ENCODE data around the gene KCNK10. TPM values are rescaled to one million over a fixed set of nuclear protein-coding genes. Genes with fewer than 3 reads are reported as not detected.

Gene KCNK10
- total and polyA plus RNA-seq, 2 experiments from 2014 or later: 1.6 to 1.7 TPM

DNA sequence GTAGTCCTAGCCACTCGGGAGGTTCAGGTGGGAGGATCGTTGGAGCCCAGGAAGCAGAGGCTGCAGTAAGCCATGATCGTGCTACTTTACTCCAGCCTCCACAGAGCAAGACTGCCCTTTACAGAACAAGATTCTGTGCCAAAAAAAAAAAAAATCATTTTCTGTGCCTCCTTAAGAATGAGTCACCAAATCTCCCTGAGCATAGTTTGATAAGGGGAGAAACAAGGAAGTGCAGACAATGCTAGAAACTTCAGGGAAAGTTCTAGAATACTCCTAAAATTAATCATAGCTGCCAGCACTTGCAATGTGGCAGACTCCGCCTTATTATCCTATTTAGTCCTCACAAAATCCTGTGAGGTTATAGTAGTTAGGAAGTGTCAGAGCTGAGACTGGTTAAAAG, 74.5 kb downstream of the KCNK10 start:
- no peaks in the 10 kb centered on the region for H4K20me1 ChIP-seq (ENCODE audit: insufficient read depth, poor library complexity, severe bottlenecking)
- peaks cover 5% of the 10 kb centered on the region for H3K4me1 ChIP-seq (ENCODE audit: insufficient read depth)
- peak overlapping the region; percentile 65 for H3K27ac ChIP-seq
- peak; percentile 36 for DNase-seq (ENCODE audit: low spot score)
- TF ChIP-seq EZH2 (IDR thresholded peaks at IDR 0.05; ENCODE audit: borderline replicate concordance) (no peak), EZH2phosphoT487 (IDR thresholded peaks at IDR 0.05; ENCODE audit: low read depth, severe bottlenecking, unreplicated experiment) (no peak)
- TF ChIP-seq, protein P1, sequence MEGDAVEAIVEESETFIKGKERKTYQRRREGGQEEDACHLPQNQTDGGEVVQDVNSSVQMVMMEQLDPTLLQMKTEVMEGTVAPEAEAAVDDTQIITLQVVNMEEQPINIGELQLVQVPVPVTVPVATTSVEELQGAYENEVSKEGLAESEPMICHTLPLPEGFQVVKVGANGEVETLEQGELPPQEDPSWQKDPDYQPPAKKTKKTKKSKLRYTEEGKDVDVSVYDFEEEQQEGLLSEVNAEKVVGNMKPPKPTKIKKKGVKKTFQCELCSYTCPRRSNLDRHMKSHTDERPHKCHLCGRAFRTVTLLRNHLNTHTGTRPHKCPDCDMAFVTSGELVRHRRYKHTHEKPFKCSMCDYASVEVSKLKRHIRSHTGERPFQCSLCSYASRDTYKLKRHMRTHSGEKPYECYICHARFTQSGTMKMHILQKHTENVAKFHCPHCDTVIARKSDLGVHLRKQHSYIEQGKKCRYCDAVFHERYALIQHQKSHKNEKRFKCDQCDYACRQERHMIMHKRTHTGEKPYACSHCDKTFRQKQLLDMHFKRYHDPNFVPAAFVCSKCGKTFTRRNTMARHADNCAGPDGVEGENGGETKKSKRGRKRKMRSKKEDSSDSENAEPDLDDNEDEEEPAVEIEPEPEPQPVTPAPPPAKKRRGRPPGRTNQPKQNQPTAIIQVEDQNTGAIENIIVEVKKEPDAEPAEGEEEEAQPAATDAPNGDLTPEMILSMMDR (IDR thresholded peaks at IDR 0.05; ENCODE audit: poor library complexity): no peak
- H3K9me2 ChIP-seq (replicated peaks; ENCODE audit: insufficient read depth): no peaks in the 10 kb centered on the region
- H2AFZ ChIP-seq: no peak overlapping the region
- H3K9me3 ChIP-seq (ENCODE audit: low read depth): no peaks in the 10 kb centered on the region
- no peaks in the 10 kb centered on the region for H3K36me3 ChIP-seq (replicated peaks; ENCODE audit: insufficient read depth, low read depth)
- no peak overlapping the region for H3K4me2 ChIP-seq
- H3K4me3 ChIP-seq: no peak overlapping the region
- 82% methylated on average over 4 of the region's 4 CpGs for WGBS (ENCODE audit: low lambda C conversion rate, missing lambda C conversion rate)
- H3K79me2 ChIP-seq: no peaks in the 10 kb centered on the region
- H3K27me3 ChIP-seq: no peaks in the 10 kb centered on the region

DNA sequence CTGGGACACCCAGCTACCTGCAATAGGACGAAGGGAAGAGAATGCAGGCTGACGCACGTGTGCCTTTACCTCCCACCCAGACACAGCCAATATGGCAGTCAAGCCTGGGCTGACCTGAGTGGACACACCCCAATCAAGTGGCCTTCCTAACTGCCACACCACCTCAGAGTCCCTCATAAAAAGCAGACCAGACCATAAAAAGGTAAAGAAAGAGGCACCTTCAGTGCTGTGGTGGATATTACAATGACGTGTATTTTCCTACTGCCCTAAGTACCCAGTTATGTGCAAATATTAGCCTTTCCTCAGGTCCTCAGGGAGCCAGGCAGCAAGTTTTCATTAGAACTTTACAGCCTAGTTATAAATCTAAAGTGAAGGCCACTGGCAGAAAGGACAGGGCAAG, 75.8 kb downstream of the KCNK10 start:
- H3K79me2 ChIP-seq: no peaks in the 10 kb centered on the region

DNA sequence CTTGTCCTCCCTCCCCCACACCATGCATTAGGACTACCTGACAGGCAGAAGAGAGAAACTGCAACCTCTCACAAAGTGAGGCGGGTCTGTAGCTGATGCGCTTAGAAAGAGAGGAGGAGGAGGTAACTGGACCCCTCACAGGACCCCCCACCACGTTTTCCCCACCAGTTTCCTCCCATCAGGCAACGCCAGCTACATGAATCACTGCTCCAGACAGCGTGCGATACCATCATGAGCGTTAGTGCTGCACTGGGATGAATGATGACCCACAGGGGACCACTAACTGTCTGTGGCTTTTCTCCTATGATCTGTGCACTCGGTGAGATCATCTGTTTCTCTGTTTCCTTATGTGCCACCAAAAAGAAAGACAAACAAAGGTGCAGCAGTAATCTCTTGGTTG, 77.7 kb downstream of the KCNK10 start:
- H3K79me2 ChIP-seq: no peaks in the 10 kb centered on the region
- no peak overlapping the region for H3K4me3 ChIP-seq
- WGBS (ENCODE audit: low lambda C conversion rate, missing lambda C conversion rate): 58% methylated on average over 8 of the region's 8 CpGs
- no peak overlapping the region for H3K4me2 ChIP-seq
- no peaks in the 10 kb centered on the region for H3K9me2 ChIP-seq (replicated peaks; ENCODE audit: insufficient read depth)
- H3K9me3 ChIP-seq (ENCODE audit: low read depth): no peaks in the 10 kb centered on the region
- TF ChIP-seq EZH2phosphoT487 (IDR thresholded peaks at IDR 0.05; ENCODE audit: low read depth, severe bottlenecking, unreplicated experiment): no peak
- TF ChIP-seq, protein P1 (IDR thresholded peaks at IDR 0.05; ENCODE audit: poor library complexity): no peak
- no peak for TF ChIP-seq EZH2 (IDR thresholded peaks at IDR 0.05; ENCODE audit: borderline replicate concordance)
- peaks cover 5% of the 10 kb centered on the region for H3K4me1 ChIP-seq (ENCODE audit: insufficient read depth)
- no peaks in the 10 kb centered on the region for H3K27me3 ChIP-seq
- H2AFZ ChIP-seq: no peak overlapping the region
- H4K20me1 ChIP-seq (ENCODE audit: insufficient read depth, poor library complexity, severe bottlenecking): no peaks in the 10 kb centered on the region
- H3K36me3 ChIP-seq (replicated peaks; ENCODE audit: insufficient read depth, low read depth): no peaks in the 10 kb centered on the region
- DNase-seq (ENCODE audit: low spot score): peak; percentile 7
- H3K27ac ChIP-seq: no peak overlapping the region

More for the DNA sequence above, 75.8 kb downstream of the KCNK10 start:
- peaks cover 5% of the 10 kb centered on the region for H3K4me1 ChIP-seq (ENCODE audit: insufficient read depth)
- no peak overlapping the region for H3K4me2 ChIP-seq
- H3K27me3 ChIP-seq: no peaks in the 10 kb centered on the region
- H3K27ac ChIP-seq: peak overlapping the region; percentile 85
- no peaks in the 10 kb centered on the region for H3K36me3 ChIP-seq (replicated peaks; ENCODE audit: insufficient read depth, low read depth)
- no peak overlapping the region for H2AFZ ChIP-seq
- TF ChIP-seq EZH2phosphoT487 (IDR thresholded peaks at IDR 0.05; ENCODE audit: low read depth, severe bottlenecking, unreplicated experiment): no peak
- 77% methylated on average over 4 of the region's 4 CpGs for whole genome bisulfite sequencing (ENCODE audit: low lambda C conversion rate, missing lambda C conversion rate)
- peak; percentile 30 for DNase-seq (ENCODE audit: low spot score)
- no peaks in the 10 kb centered on the region for H3K9me2 ChIP-seq (replicated peaks; ENCODE audit: insufficient read depth)
- no peaks in the 10 kb centered on the region for H3K9me3 ChIP-seq (ENCODE audit: low read depth)
- no peaks in the 10 kb centered on the region for H4K20me1 ChIP-seq (ENCODE audit: insufficient read depth, poor library complexity, severe bottlenecking)
- no peak overlapping the region for H3K4me3 ChIP-seq

DNA sequence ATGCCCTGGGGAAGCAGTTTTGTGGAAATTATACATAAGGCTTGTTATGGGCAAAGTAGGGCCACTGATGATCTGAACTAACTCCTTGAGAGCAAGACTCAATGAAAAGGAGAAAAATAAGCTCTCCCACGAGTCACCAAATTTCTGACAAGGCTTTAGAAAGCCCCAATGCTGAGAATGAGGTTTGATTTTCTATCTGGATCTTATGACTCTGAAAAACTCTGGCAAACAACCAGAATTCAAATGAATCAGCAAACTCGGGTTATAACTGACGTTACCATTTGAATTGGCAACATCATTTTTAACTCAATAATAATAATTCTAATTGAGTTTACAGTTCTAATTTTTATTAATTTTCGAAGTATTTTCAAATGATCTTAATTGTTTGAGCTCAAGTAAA, 79.1 kb downstream of the KCNK10 start:
- WGBS (ENCODE audit: low lambda C conversion rate, missing lambda C conversion rate): 88% methylated on average over 4 of the region's 4 CpGs
- H3K36me3 ChIP-seq (replicated peaks; ENCODE audit: insufficient read depth, low read depth): no peaks in the 10 kb centered on the region
- no peaks in the 10 kb centered on the region for H3K79me2 ChIP-seq

More for the DNA sequence above, 79.1 kb downstream of the KCNK10 start:
- Histone ChIP-seq H3K27ac (no peak overlapping the region), H3K9me2 (replicated peaks; ENCODE audit: insufficient read depth) (no peaks in the 10 kb centered on the region), H4K20me1 (ENCODE audit: insufficient read depth, poor library complexity, severe bottlenecking) (no peaks in the 10 kb centered on the region), H3K4me2 (no peak overlapping the region), H3K4me3 (no peak overlapping the region), H3K4me1 (ENCODE audit: insufficient read depth) (peaks cover 5% of the 10 kb centered on the region), H2AFZ (no peak overlapping the region), H3K27me3 (no peaks in the 10 kb centered on the region), H3K9me3 (ENCODE audit: low read depth) (no peaks in the 10 kb centered on the region)
- no peak for DNase-seq (ENCODE audit: low spot score)
- no peak for TF ChIP-seq EZH2 (IDR thresholded peaks at IDR 0.05; ENCODE audit: borderline replicate concordance)
- TF ChIP-seq EZH2phosphoT487 (IDR thresholded peaks at IDR 0.05; ENCODE audit: low read depth, severe bottlenecking, unreplicated experiment): no peak
- TF ChIP-seq, protein P1 (IDR thresholded peaks at IDR 0.05; ENCODE audit: poor library complexity): no peak
